HepG2 (cell line): Measurements from ENCODE around the gene GRIK4. TPM values are rescaled to one million over a fixed set of nuclear protein-coding genes. Genes with fewer than 3 reads are reported as not detected.

Source experiments
- ATAC-seq: fragments of 200-7000 bp; cut with Tn5 transposase; 3 replicates; pipeline ENCODE4 v1.9.1; 2020; ENCODE audit warnings: mild to moderate bottlenecking, moderate library complexity
- BruUV-seq: library from RNA; stranded (reverse); fragments of 400-500 nt; replicated peaks from 2 replicates; lab custom pipeline; 2021; lab: Mats Ljungman, UMichigan
- CTCF ChIA-PET: fragments of 300-600 bp; formaldehyde crosslinking; extraction: SDS; loops from one replicate; lab custom pipeline; 2021; ENCODE audit warnings: low total read pairs, inconsistent platforms, low intra/inter-chr PET ratio; lab: Yijun Ruan, JAX
- POLR2A ChIA-PET: fragments of 350-600 bp; sonication (Branson Sonifier 250); formaldehyde crosslinking; loops from one replicate; lab custom pipeline; 2020; ENCODE audit warnings: antibody characterized with exemption, inconsistent platforms; lab: Yijun Ruan, JAX
- DNase-seq: peaks from one replicate; pipeline ENCODE4 v3.0.0-alpha.2; 2015; ENCODE audit warnings: low spot score
- FAIRE-seq: peaks from 3 replicates; lab custom pipeline; 2011; peaks lifted over from hg19 to GRCh38; lab: Jason Lieb, UNC
- H2AFZ ChIP-seq: one replicate; pipeline ENCODE4 v1.6.1; 2011; ENCODE audit warnings: low read length, inconsistent platforms
- H3K27ac ChIP-seq: fragments of 300-600 bp; 3 replicates; pipeline ENCODE4 v1.8.0; 2011; ENCODE audit warnings: mixed run types, mild to moderate bottlenecking, mixed read lengths, low read length, inconsistent platforms; ENCODE audit not compliant: insufficient read depth; ENCODE audit errors: extremely low read length
- H3K27me3 ChIP-seq, 2 experiments: fragments of 200-600 bp in 1 of 2; 2 replicates in 1 of 2; 3 replicates in 1 of 2; pipeline versions ENCODE4 v1.6.0 to v1.8.0; 2011; ENCODE audit warnings: low read length in 2 of 2, mild to moderate bottlenecking in 2 of 2, moderate library complexity in 2 of 2, inconsistent platforms in 1 of 2; ENCODE audit not compliant: insufficient read depth in 2 of 2, control insufficient read depth in 1 of 2
- H3K36me3 ChIP-seq, 2 experiments: fragments of 200-600 bp in 1 of 2; replicated peaks in 1 of 2; 2 replicates in 1 of 2; 3 replicates in 1 of 2; pipeline versions ENCODE4 v1.5.1 to v1.8.0; 2011; ENCODE audit warnings: low read length in 2 of 2, inconsistent platforms in 1 of 2; ENCODE audit not compliant: insufficient read depth in 2 of 2, control insufficient read depth in 1 of 2
- H3K4me1 ChIP-seq: 2 replicates; pipeline ENCODE4 v1.5.1; 2012; ENCODE audit warnings: low read length, inconsistent platforms; ENCODE audit not compliant: insufficient read depth
- H3K4me2 ChIP-seq: 2 replicates; pipeline ENCODE4 v1.6.0; 2011; ENCODE audit warnings: low read depth, low read length, inconsistent platforms
- H3K4me3 ChIP-seq, 3 experiments: fragments of 200-600 bp in 1 of 3; sonication (generic), shearing (Covaris generic) in 1 of 3; replicated peaks in 1 of 3; 2 replicates each; pipeline ENCODE4 v1.5.1; 2011 to 2016; ENCODE audit warnings: low read length in 3 of 3, inconsistent platforms in 2 of 3, low read depth in 2 of 3, mild to moderate bottlenecking in 2 of 3, control low read depth in 1 of 3, mixed read lengths in 1 of 3; ENCODE audit not compliant: insufficient read depth in 1 of 3
- H3K79me2 ChIP-seq: one replicate; pipeline ENCODE4 v1.6.1; 2011; ENCODE audit warnings: low read length, inconsistent platforms; ENCODE audit not compliant: insufficient read depth
- H3K9ac ChIP-seq: 2 replicates; pipeline ENCODE4 v1.6.0; 2011; ENCODE audit warnings: mild to moderate bottlenecking, low read depth, low read length, inconsistent platforms; ENCODE audit not compliant: insufficient read depth
- H3K9me3 ChIP-seq: 2 replicates; pipeline ENCODE4 v1.5.1; 2012; ENCODE audit warnings: mild to moderate bottlenecking, low read length
- H4K20me1 ChIP-seq: 2 replicates; pipeline ENCODE4 v1.6.0; 2011; ENCODE audit warnings: inconsistent platforms, mild to moderate bottlenecking, low read length, moderate library complexity; ENCODE audit not compliant: insufficient read depth
- DNMT3B ChIP-seq: conservative IDR thresholded peaks from 2 replicates; pipeline ENCODE4 v1.6.1; 2016; ENCODE audit warnings: missing biosample characterization, control low read depth
- FOXA1 ChIP-seq, 2 experiments: fragments of 450-650 bp in 1 of 2; sonication (generic) in 1 of 2; formaldehyde crosslinking in 1 of 2; IDR thresholded peaks; 2 replicates each; pipeline versions ENCODE4 v1.4.0 to v1.6.1; 2016 to 2020; ENCODE audit warnings: missing genetic modification reagents in 1 of 2
- TFDP1 ChIP-seq: IDR thresholded peaks from 2 replicates; pipeline ENCODE4 v1.6.1; 2016; ENCODE audit warnings: missing compliant biosample characterization, missing genetic modification reagents, borderline replicate concordance
- TRIM24 ChIP-seq: sonication (generic); formaldehyde crosslinking; IDR thresholded peaks from 2 replicates; pipeline ENCODE4 v1.8.0; 2022; ENCODE audit warnings: mild to moderate bottlenecking, missing genetic modification reagents
- ZFP82 ChIP-seq: sonication (generic); formaldehyde crosslinking; IDR thresholded peaks from 2 replicates; pipeline ENCODE4 v1.5.1; 2020; ENCODE audit warnings: mild to moderate bottlenecking, missing genetic modification reagents, borderline replicate concordance
- ZNF280B ChIP-seq: sonication (generic); formaldehyde crosslinking; IDR thresholded peaks from 2 replicates; pipeline ENCODE4 v1.5.0; 2020; ENCODE audit warnings: missing genetic modification reagents, mild to moderate bottlenecking, borderline replicate concordance
- ZNF510 ChIP-seq: sonication (generic); formaldehyde crosslinking; IDR thresholded peaks from 2 replicates; pipeline ENCODE4 v1.4.0; 2020; ENCODE audit warnings: low read depth, mild to moderate bottlenecking, missing genetic modification reagents
- ZNF570 ChIP-seq: sonication (generic); formaldehyde crosslinking; IDR thresholded peaks from 2 replicates; pipeline ENCODE4 v1.4.0; 2020; ENCODE audit warnings: mild to moderate bottlenecking, missing genetic modification reagents, borderline replicate concordance
- ZNF574 ChIP-seq: sonication (generic); formaldehyde crosslinking; IDR thresholded peaks from 2 replicates; pipeline ENCODE4 v1.4.0; 2020; ENCODE audit warnings: missing genetic modification reagents
- ZNF615 ChIP-seq: sonication (generic); formaldehyde crosslinking; IDR thresholded peaks from 2 replicates; pipeline ENCODE4 v1.5.0; 2020; ENCODE audit warnings: mild to moderate bottlenecking, missing genetic modification reagents, borderline replicate concordance
- WGBS: methylation state at CpG from one replicate; pipeline ENCODE4 v1.1.6; 2017; ENCODE audit warnings: low lambda C conversion rate; 5-methylcytosine and 5-hydroxymethylcytosine counted together
- in situ Hi-C: cut with HindIII; loops from 2 replicates; pipeline ENCODE4 v1.10.0; 2017; ENCODE audit warnings: low pct_unique_long_range_greater_than_20kb; ENCODE audit not compliant: extremely low pct_ligation_motif_present
- intact Hi-C: fragments of 100-400 bp; cut with micrococcal nuclease; formaldehyde crosslinking; loops from one replicate; pipeline ENCODE4 v1.10.0; 2022; ENCODE audit not compliant: unreplicated experiment
- polyA plus RNA-seq, 8 experiments: library from polyadenylated mRNA; depleted of rRNA in 3 of 8; stranded (reverse) in 7 of 8; unstranded in 1 of 8; fragments of >200 nt; fragmentation: Illumina TruSeq in 4 of 8; extraction: Trizol in 4 of 8; gene quantifications; 2 replicates each; pipeline versions ENCODE4 v1.2.1 to v1.2.3, GENCODE V29; 2011 to 2016; ENCODE audit warnings: low read depth in 4 of 8, missing spikeins in 1 of 8, mixed read lengths in 1 of 8; ENCODE audit not compliant: insufficient read depth in 1 of 8
- total RNA-seq, 5 experiments: library from RNA; depleted of rRNA; stranded (reverse); fragments of >200 nt; fragmentation: Illumina TruSeq; extraction: Trizol; gene quantifications; 2 replicates each; pipeline ENCODE4 v1.2.3, GENCODE V29; 2016; ENCODE audit warnings: low read depth in 1 of 5
- TF ChIP-seq, protein P1 (sequence below): sonication (generic); formaldehyde crosslinking; IDR thresholded peaks from 2 replicates; pipeline ENCODE4 v1.8.0; 2022; ENCODE audit warnings: mild to moderate bottlenecking, missing genetic modification reagents, moderate library complexity
- TF ChIP-seq, protein P2 (sequence below): sonication (generic); formaldehyde crosslinking; IDR thresholded peaks from 2 replicates; pipeline ENCODE4 v1.4.0; 2020; ENCODE audit warnings: missing genetic modification reagents, borderline replicate concordance
- TF ChIP-seq, protein P3 (sequence below): sonication (generic); formaldehyde crosslinking; IDR thresholded peaks from 2 replicates; pipeline ENCODE4 v1.5.0; 2020; ENCODE audit warnings: mild to moderate bottlenecking, missing genetic modification reagents, borderline replicate concordance

The GRIK4 gene
- total and polyA plus RNA-seq, 2 of the 13 experiments (the other 11 are each of a cell fraction or from before 2014, with no cell fraction given): 0.04 to 0.07 TPM

GRCh38 chr11:120837696-120838095 lies 326.1 kb downstream of the GRIK4 start:
- in situ Hi-C loops: no loop called here
- no peak overlapping the region for H3K27ac ChIP-seq
- FAIRE-seq (no peak), ATAC-seq (no peak), DNase-seq (no peak)
- no TSS peak for BruUV-seq
- no peaks in the 10 kb centered on the region for H3K9me3 ChIP-seq
- no peak overlapping the region for H2AFZ ChIP-seq
- H4K20me1 ChIP-seq: no peaks in the 10 kb centered on the region
- ChIA-PET POLR2A (no interaction called here), CTCF (no interaction called here)
- no peaks in the 10 kb centered on the region; a peak in 1 of 5 replicates for H3K27me3 ChIP-seq
- 83% methylated on average over 4 of the region's 4 CpGs for WGBS
- H3K4me2 ChIP-seq: no peak overlapping the region
- H3K9ac ChIP-seq: no peak overlapping the region
- no peaks in the 10 kb centered on the region for H3K79me2 ChIP-seq
- no peak overlapping the region for H3K4me3 ChIP-seq
- H3K36me3 ChIP-seq: no peaks in the 10 kb centered on the region
- H3K4me1 ChIP-seq: peaks cover 56% of the 10 kb centered on the region
- intact Hi-C loops: no loop called here
- TF ChIP-seq DNMT3B (CRISPR knock-in tag) (no peak), ZNF574 (no peak), ZNF510 (CRISPR knock-in tag) (no peak), ZNF280B (CRISPR knock-in tag) (no peak), TRIM24 (CRISPR knock-in tag) (no peak), ZNF615 (CRISPR knock-in tag) (no peak), TFDP1 (CRISPR knock-in tag) (no peak), ZFP82 (CRISPR knock-in tag) (no peak), ZNF570 (CRISPR knock-in tag) (no peak), FOXA1 (IDR thresholded peaks at IDR 0.05) (no peak), FOXA1 (CRISPR knock-in tag; IDR thresholded peaks at IDR 0.05) (no peak)
- TF ChIP-seq, protein P1, sequence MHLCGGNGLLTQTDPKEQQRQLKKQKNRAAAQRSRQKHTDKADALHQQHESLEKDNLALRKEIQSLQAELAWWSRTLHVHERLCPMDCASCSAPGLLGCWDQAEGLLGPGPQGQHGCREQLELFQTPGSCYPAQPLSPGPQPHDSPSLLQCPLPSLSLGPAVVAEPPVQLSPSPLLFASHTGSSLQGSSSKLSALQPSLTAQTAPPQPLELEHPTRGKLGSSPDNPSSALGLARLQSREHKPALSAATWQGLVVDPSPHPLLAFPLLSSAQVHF (CRISPR knock-in tag): no peak
- TF ChIP-seq, protein P2, sequence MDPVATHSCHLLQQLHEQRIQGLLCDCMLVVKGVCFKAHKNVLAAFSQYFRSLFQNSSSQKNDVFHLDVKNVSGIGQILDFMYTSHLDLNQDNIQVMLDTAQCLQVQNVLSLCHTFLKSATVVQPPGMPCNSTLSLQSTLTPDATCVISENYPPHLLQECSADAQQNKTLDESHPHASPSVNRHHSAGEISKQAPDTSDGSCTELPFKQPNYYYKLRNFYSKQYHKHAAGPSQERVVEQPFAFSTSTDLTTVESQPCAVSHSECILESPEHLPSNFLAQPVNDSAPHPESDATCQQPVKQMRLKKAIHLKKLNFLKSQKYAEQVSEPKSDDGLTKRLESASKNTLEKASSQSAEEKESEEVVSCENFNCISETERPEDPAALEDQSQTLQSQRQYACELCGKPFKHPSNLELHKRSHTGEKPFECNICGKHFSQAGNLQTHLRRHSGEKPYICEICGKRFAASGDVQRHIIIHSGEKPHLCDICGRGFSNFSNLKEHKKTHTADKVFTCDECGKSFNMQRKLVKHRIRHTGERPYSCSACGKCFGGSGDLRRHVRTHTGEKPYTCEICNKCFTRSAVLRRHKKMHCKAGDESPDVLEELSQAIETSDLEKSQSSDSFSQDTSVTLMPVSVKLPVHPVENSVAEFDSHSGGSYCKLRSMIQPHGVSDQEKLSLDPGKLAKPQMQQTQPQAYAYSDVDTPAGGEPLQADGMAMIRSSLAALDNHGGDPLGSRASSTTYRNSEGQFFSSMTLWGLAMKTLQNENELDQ (CRISPR knock-in tag): no peak
- TF ChIP-seq, protein P3, sequence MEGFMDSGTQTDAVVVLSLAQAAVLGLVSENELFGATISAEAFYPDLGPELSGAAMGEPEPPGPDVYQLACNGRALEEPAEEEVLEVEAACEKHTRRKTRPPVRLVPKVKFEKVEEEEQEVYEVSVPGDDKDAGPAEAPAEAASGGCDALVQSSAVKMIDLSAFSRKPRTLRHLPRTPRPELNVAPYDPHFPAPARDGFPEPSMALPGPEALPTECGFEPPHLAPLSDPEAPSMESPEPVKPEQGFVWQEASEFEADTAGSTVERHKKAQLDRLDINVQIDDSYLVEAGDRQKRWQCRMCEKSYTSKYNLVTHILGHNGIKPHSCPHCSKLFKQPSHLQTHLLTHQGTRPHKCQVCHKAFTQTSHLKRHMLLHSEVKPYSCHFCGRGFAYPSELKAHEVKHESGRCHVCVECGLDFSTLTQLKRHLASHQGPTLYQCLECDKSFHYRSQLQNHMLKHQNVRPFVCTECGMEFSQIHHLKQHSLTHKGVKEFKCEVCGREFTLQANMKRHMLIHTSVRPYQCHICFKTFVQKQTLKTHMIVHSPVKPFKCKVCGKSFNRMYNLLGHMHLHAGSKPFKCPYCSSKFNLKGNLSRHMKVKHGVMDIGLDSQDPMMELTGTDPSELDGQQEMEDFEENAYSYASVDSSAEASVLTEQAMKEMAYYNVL (CRISPR knock-in tag): no peak
